Gastrocnemius medialis (tissue), 4 donors: ENCODE data around the gene TMEM61.

Experiments
- CTCF ChIP-seq, 5 experiments: fragments of 450-650 bp in 3 of 5; fragments of 200-600 bp in 2 of 5; sonication (generic) in 2 of 5; IDR thresholded peaks in 4 of 5; conservative IDR thresholded peaks in 1 of 5; 1 replicate in 4 of 5; 2 replicates in 1 of 5; pipeline ENCODE4 v1.5.1; 2016 to 2019; ENCODE audit warnings: antibody characterized with exemption in 5 of 5, mild to moderate bottlenecking in 3 of 5, moderate library complexity in 3 of 5
- POLR2A ChIP-seq, 2 donors: fragments of 450-650 bp; IDR thresholded peaks; one replicate each; pipeline ENCODE4 v1.6.1; 2017; ENCODE audit warnings: antibody characterized with exemption in 2 of 2, mild to moderate bottlenecking in 2 of 2, moderate library complexity in 2 of 2

GRCh38 chr1:54998677-54999076 is 18.2 kb downstream of the TMEM61 start, which contains the start of gene BSND:
- TF ChIP-seq CTCF (IDR thresholded peaks at IDR 0.05 in 4 of 5, conservative IDR thresholded peaks at IDR 0.05 in 1 of 5) = no peak
- no peak for TF ChIP-seq POLR2A (IDR thresholded peaks at IDR 0.05)
